Measurements from ENCODE around the gene TDRD7. TPM values are rescaled to one million over a fixed set of nuclear protein-coding genes. Genes with fewer than 3 reads are reported as not detected.

TDRD7 gene
- total RNA-seq, 2 donors from 2014 or later, result 9.3 to 18.0 TPM

DNA sequence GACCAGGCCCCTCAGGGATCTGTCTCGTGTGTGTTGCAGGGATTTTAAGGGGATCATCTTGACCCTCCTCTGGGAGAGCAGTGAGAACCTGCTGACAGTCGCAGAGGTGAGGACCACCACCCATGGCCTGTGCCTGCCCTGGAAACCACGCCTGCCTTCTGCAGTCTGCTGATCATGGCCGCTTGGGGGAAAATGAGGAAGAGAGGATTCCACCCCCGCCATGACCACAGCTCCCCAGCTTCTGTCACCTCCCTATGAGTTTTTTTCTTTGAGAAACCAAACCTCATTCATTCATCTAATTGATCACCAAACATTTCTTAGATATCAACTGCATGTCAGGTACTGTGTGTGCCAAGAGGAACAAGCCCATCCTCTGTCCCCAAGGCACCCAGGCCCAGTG is 46.3 kb upstream of the TDRD7 start:
- Histone ChIP-seq H3K4me3 (no peak overlapping the region), H3K27ac (no peak overlapping the region), H3K4me1 (replicated peaks) (no peaks in the 10 kb centered on the region), H3K36me3 (no peaks in the 10 kb centered on the region), H3K9me3 (no peaks in the 10 kb centered on the region), H3K27me3 (replicated peaks; ENCODE audit: insufficient read depth) (no peaks in the 10 kb centered on the region)
- WGBS, result 97% methylated on average over 5 of the region's 5 CpGs
- intact Hi-C loops (cut with DNase I), result no loop called here
- TF ChIP-seq, protein P1, sequence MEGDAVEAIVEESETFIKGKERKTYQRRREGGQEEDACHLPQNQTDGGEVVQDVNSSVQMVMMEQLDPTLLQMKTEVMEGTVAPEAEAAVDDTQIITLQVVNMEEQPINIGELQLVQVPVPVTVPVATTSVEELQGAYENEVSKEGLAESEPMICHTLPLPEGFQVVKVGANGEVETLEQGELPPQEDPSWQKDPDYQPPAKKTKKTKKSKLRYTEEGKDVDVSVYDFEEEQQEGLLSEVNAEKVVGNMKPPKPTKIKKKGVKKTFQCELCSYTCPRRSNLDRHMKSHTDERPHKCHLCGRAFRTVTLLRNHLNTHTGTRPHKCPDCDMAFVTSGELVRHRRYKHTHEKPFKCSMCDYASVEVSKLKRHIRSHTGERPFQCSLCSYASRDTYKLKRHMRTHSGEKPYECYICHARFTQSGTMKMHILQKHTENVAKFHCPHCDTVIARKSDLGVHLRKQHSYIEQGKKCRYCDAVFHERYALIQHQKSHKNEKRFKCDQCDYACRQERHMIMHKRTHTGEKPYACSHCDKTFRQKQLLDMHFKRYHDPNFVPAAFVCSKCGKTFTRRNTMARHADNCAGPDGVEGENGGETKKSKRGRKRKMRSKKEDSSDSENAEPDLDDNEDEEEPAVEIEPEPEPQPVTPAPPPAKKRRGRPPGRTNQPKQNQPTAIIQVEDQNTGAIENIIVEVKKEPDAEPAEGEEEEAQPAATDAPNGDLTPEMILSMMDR (IDR thresholded peaks at IDR 0.05), result no peak
- no peak for TF ChIP-seq POLR2A (IDR thresholded peaks at IDR 0.05)
- no peak for TF ChIP-seq POLR2AphosphoS5 (IDR thresholded peaks at IDR 0.05)
- DNase-seq (ENCODE audit: low spot score), result no peak

DNA sequence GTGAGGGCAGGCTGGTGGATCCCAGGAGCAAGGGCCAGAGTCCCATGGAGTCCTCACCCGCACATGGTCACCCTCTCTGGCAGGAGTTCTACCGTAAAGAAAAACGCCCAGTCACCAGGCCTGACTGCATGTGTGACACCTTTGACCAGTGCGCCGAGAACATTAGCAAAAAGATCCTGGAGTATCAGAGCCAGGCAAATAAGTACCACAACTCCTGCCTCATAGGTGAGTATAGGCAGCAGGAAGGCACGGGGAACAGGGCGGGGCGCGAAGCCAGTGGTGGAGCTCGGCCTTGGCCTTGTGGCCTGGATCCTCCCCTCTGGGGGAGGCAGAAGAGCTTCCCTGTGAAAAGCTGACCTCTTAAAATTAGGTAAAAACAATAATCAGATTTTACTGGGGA is 45.4 kb upstream of the TDRD7 start:
- no peak for DNase-seq (ENCODE audit: low spot score)
- no peak for TF ChIP-seq POLR2AphosphoS5 (IDR thresholded peaks at IDR 0.05)
- TF ChIP-seq POLR2A (IDR thresholded peaks at IDR 0.05), result no peak
- TF ChIP-seq, protein P1 (IDR thresholded peaks at IDR 0.05), result no peak
- Histone ChIP-seq H3K36me3 (no peaks in the 10 kb centered on the region), H3K9me3 (no peaks in the 10 kb centered on the region), H3K4me1 (replicated peaks) (no peaks in the 10 kb centered on the region), H3K27me3 (replicated peaks; ENCODE audit: insufficient read depth) (no peaks in the 10 kb centered on the region), H3K4me3 (no peak overlapping the region), H3K27ac (no peak overlapping the region)
- intact Hi-C loops (cut with DNase I), result no loop called here
- WGBS, result 93% methylated on average over 10 of the region's 10 CpGs

DNA sequence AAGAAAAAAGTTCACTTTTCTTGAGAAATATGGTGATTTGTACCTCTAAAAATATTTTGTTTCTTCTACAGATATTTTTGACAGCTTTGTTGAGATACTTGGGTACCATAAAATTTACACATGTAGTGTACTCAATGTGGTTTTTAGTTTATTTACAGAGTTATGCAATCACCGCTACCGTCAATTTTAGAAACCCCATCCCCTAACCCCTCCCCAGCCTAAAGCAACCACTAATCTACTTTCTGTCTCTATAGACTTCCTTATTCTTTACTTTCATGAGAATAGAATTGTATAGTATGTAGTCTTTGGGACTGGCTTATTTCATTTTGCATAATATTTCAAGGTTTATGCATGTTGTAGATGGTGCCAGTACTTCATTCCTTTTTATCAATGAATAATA is 45.0 kb upstream of the TDRD7 start:
- intact Hi-C loops (cut with DNase I), result no loop called here
- H3K4me1 ChIP-seq (replicated peaks), result no peaks in the 10 kb centered on the region
- H3K36me3 ChIP-seq, result no peaks in the 10 kb centered on the region
- H3K4me3 ChIP-seq, result no peak overlapping the region
- DNase-seq (ENCODE audit: low spot score), result no peak
- TF ChIP-seq, protein P1 (IDR thresholded peaks at IDR 0.05), result no peak
- TF ChIP-seq POLR2A (IDR thresholded peaks at IDR 0.05), result no peak
- TF ChIP-seq POLR2AphosphoS5 (IDR thresholded peaks at IDR 0.05), result no peak
- H3K9me3 ChIP-seq, result no peaks in the 10 kb centered on the region
- H3K27ac ChIP-seq, result no peak overlapping the region
- no peaks in the 10 kb centered on the region for H3K27me3 ChIP-seq (replicated peaks; ENCODE audit: insufficient read depth)
- WGBS, result 85% methylated on average over 2 of the region's 2 CpGs

DNA sequence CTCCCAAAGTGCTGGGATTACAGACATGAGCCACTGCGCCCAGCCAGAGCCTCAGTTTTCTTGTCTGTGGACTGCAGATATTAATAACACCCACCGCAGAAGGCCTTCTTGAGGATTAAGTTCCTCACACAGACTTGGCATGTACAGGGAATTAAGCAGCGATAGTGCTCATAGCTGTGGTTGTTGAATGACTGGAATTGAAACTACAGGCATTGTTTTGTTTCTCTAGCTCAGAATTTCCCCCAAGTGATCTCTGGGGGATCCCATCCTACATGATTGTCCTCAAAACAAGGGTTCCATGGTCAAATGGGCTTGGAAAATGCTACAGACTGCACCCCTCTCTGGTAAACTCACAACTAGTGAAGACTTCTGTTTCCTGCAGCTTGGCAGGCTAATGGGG is 44.2 kb upstream of the TDRD7 start:
- intact Hi-C loops (cut with DNase I), result no loop called here
- TF ChIP-seq, protein P1 (IDR thresholded peaks at IDR 0.05), result no peak
- TF ChIP-seq POLR2A (IDR thresholded peaks at IDR 0.05) (no peak), POLR2AphosphoS5 (IDR thresholded peaks at IDR 0.05) (no peak)
- H3K9me3 ChIP-seq, result no peaks in the 10 kb centered on the region
- WGBS, result 95% methylated on average over 3 of the region's 3 CpGs
- H3K4me1 ChIP-seq (replicated peaks), result no peaks in the 10 kb centered on the region
- no peak for DNase-seq (ENCODE audit: low spot score)
- H3K27me3 ChIP-seq (replicated peaks; ENCODE audit: insufficient read depth), result no peaks in the 10 kb centered on the region
- no peak overlapping the region for H3K4me3 ChIP-seq
- no peak overlapping the region for H3K27ac ChIP-seq
- H3K36me3 ChIP-seq, result no peaks in the 10 kb centered on the region

DNA sequence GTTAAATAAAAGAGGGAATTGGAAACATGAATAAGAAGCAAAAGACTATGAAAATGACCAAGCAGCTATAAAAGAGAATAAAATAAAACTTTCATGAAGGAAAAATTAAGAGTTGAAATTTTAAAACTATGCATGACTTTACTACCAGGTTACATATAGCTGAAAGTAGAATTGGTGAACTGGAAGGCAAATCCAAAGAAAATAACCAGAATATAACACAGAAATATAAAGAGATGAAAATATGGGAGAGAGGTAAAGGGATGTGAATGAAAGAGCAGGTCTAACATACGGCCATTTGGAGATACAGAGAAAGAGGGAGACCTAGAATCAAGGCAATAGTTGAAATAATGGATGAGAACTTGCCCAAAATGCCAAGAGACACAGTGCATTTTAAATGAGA is 42.9 kb upstream of the TDRD7 start:
- Histone ChIP-seq H3K9me3 (no peaks in the 10 kb centered on the region), H3K4me3 (no peak overlapping the region), H3K27me3 (replicated peaks; ENCODE audit: insufficient read depth) (no peaks in the 10 kb centered on the region), H3K27ac (no peak overlapping the region), H3K4me1 (replicated peaks) (no peaks in the 10 kb centered on the region), H3K36me3 (no peaks in the 10 kb centered on the region)
- TF ChIP-seq POLR2A (IDR thresholded peaks at IDR 0.05), result no peak
- WGBS, result 95% methylated on average over 1 of the region's 1 CpG
- intact Hi-C loops (cut with DNase I), result no loop called here
- DNase-seq (ENCODE audit: low spot score), result no peak

All from prostate gland (tissue), 2 donors.